Prostate gland (tissue), 2 donors: ENCODE measurements around the gene SLC39A11. TPM values are rescaled to one million over a fixed set of nuclear protein-coding genes. Genes with fewer than 3 reads are reported as not detected.
A peak's percentile ranks its signal among the peaks of the same experiment; 100 is the strongest.

Experiments used
- DNase-seq: peaks from one replicate; pipeline ENCODE4 v3.0.0-alpha.2; 2019; ENCODE audit warnings: low spot score
- H3K27ac ChIP-seq, 2 donors: fragments of 200-600 bp; sonication (generic); 2 replicates each; pipeline ENCODE4 v1.5.1; 2017 to 2019
- H3K27me3 ChIP-seq: fragments of 200-600 bp; sonication (generic); replicated peaks from 2 replicates; pipeline ENCODE4 v1.5.1; 2019; ENCODE audit not compliant: insufficient read depth
- H3K36me3 ChIP-seq, 2 donors: fragments of 200-600 bp; sonication (generic); 1 replicate in 1 of 2; 2 replicates in 1 of 2; pipeline versions ENCODE4 v1.5.1 to v1.8.1; 2017 to 2019
- H3K4me1 ChIP-seq: fragments of 200-600 bp; sonication (generic); replicated peaks from 2 replicates; pipeline ENCODE4 v1.5.1; 2019
- H3K4me3 ChIP-seq, 2 donors: fragments of 200-600 bp; sonication (generic); 2 replicates each; pipeline ENCODE4 v1.5.1; 2017 to 2019
- H3K9me3 ChIP-seq: fragments of 200-600 bp; sonication (generic); 2 replicates; pipeline ENCODE4 v1.5.1; 2017
- CTCF ChIP-seq, 4 experiments: fragments of 200-600 bp in 2 of 4; fragments of 450-650 bp in 2 of 4; sonication (generic) in 2 of 4; IDR thresholded peaks; 1 replicate in 3 of 4; 2 replicates in 1 of 4; pipeline ENCODE4 v1.5.1; 2016 to 2019; ENCODE audit warnings: antibody characterized with exemption in 4 of 4, mild to moderate bottlenecking in 2 of 4, moderate library complexity in 2 of 4
- POLR2A ChIP-seq: fragments of 450-650 bp; IDR thresholded peaks from one replicate; pipeline ENCODE4 v1.6.1; 2016; ENCODE audit warnings: antibody characterized with exemption, mild to moderate bottlenecking
- POLR2AphosphoS5 ChIP-seq: sonication (generic); formaldehyde crosslinking; IDR thresholded peaks from one replicate; pipeline ENCODE4 v1.6.1; 2017; ENCODE audit warnings: antibody characterized with exemption
- WGBS: methylation state at CpG from one replicate; pipeline ENCODE4 v1.1.5; 2018; 5-methylcytosine and 5-hydroxymethylcytosine counted together
- intact Hi-C: fragments of 100-400 bp; cut with DNase I; formaldehyde crosslinking; loops from one replicate; pipeline ENCODE4 v1.14.2; 2022
- total RNA-seq, 2 donors: library from RNA; depleted of rRNA; stranded (reverse); fragments of >200 nt; gene quantifications; one replicate each; pipeline ENCODE4 v1.1.0, GENCODE V29; 2016

Gene SLC39A11
- total RNA-seq, 2 donors from 2014 or later, result 15.1 to 29.7 TPM

DNA sequence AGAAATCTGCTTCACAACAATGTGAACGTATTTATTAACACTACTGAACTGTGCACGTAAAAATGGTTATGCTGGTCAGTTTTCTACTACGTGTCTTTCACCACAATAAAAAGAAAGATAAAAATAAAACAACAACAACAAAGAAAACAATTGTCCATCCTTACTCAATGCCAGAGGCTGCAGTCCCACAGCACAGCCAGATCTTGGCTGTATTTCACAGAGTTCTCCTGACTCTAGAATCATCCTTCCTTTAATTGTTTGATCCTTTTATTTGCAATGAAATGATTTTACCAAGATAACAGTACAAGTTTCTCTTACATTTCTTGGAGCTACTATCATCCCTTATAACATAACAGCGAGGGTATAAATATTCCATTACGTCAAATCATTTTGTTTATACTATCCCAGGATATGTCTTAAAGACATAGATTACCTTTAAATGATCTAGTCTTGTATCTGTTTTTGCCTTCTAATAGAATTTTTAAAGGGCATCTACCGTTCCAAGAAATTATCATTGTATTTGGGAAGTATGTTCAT, 103.3 kb downstream of the SLC39A11 start:
- H3K9me3 ChIP-seq, result no peaks in the 10 kb centered on the region
- no peak for DNase-seq
- no peak for TF ChIP-seq POLR2AphosphoS5
- TF ChIP-seq POLR2A, result no peak
- no peak for TF ChIP-seq CTCF (IDR thresholded peaks at IDR 0.05)
- no peak overlapping the region for H3K27ac ChIP-seq
- no peak overlapping the region for H3K4me3 ChIP-seq
- H3K36me3 ChIP-seq, result no peaks in the 10 kb centered on the region
- WGBS, result 64% methylated on average over 6 of the region's 6 CpGs
- no peaks in the 10 kb centered on the region for H3K27me3 ChIP-seq
- intact Hi-C loops, result loop anchor here (5.0 kb wide), 1 partner anchor 168 kb away; no protein-coding TSS in a partner anchor
- H3K4me1 ChIP-seq, result no peaks in the 10 kb centered on the region

GRCh38 chr17:72988451-72988850, 104.0 kb downstream of the SLC39A11 start:
- Histone ChIP-seq H3K4me1 (no peaks in the 10 kb centered on the region), H3K27ac (no peak overlapping the region), H3K27me3 (no peaks in the 10 kb centered on the region), H3K36me3 (no peaks in the 10 kb centered on the region), H3K4me3 (no peak overlapping the region), H3K9me3 (no peaks in the 10 kb centered on the region)
- DNase-seq, result no peak
- intact Hi-C loops, result loop anchor here (5.0 kb wide), 1 partner anchor 169 kb away; no protein-coding TSS in a partner anchor
- no peak for TF ChIP-seq POLR2AphosphoS5
- TF ChIP-seq POLR2A, result no peak
- no peak for TF ChIP-seq CTCF (IDR thresholded peaks at IDR 0.05)
- 93% methylated on average over 5 of the region's 5 CpGs for WGBS

- no peak for TF ChIP-seq POLR2AphosphoS5
- no peak for TF ChIP-seq POLR2A
- no peak for TF ChIP-seq CTCF (IDR thresholded peaks at IDR 0.05)
- Histone ChIP-seq H3K27me3 (no peaks in the 10 kb centered on the region), H3K4me1 (no peaks in the 10 kb centered on the region), H3K9me3 (no peaks in the 10 kb centered on the region), H3K36me3 (no peaks in the 10 kb centered on the region), H3K27ac (no peak overlapping the region), H3K4me3 (no peak overlapping the region)
- no peak for DNase-seq
- 85% methylated on average over 1 of the region's 1 CpG for WGBS
- intact Hi-C loops, result loop anchor here (5.0 kb wide), 1 partner anchor 170 kb away; no protein-coding TSS in a partner anchor
These were observed 105.3 kb downstream of the SLC39A11 start for GRCh38 chr17:72987166-72987565.

DNA sequence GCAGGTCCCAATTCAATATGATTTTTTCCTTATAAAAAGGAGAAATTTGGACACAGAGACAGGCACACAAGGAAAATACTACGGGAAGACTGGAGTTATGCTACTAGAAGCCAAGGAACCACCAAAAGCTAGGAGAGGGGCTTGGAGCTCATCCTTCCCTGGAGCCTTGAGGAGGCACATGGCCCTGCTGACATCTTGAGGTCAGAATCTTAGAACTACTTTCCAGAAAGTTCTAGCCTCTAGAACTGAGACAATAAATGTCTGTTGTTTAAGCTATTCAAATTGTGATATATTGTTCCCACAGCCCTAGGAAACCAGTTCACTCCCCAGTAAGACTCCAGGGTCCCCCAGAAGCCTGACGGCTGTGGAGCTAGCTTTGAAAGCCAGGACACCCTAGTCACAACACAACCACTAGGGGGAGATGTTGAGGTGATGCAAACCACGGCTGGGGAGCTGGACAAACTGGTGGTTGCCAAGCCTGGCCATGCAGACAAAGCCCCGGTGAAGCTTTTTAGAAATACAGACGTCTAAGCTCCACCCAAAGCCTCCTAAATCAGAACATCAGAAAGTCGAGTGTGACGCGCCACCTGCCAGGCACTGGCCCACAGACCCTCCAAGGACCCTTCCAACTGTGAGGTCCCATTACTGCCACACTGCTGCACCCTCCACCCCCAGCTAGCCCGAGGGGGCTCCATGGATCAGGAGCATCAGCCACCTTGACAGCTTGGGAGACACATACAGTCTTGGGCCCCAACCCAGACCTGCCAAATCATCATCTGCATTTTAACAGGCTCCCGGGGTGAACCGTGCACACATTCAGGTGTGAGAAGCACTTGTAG, 106.4 kb downstream of the SLC39A11 start:
- TF ChIP-seq POLR2A, result no peak
- TF ChIP-seq POLR2AphosphoS5, result peak; percentile 24
- TF ChIP-seq CTCF (IDR thresholded peaks at IDR 0.05), result peak; percentile 71 to 84 (median 77)
- H3K9me3 ChIP-seq, result no peaks in the 10 kb centered on the region
- H3K27ac ChIP-seq, result no peak overlapping the region
- no peaks in the 10 kb centered on the region for H3K27me3 ChIP-seq
- no peak overlapping the region for H3K4me3 ChIP-seq
- no peaks in the 10 kb centered on the region for H3K36me3 ChIP-seq
- WGBS, result 39% methylated on average over 11 of the region's 11 CpGs
- H3K4me1 ChIP-seq, result no peaks in the 10 kb centered on the region
- intact Hi-C loops, result loop anchor here (5.0 kb wide), 1 partner anchor 171 kb away; no protein-coding TSS in a partner anchor
- DNase-seq, result peak; percentile 64
